CD4-positive, CD25-positive, alpha-beta regulatory T cell (primary cell): ENCODE results near the gene NAGPA. TPM values are rescaled to one million over a fixed set of nuclear protein-coding genes. Genes with fewer than 3 reads are reported as not detected.

ENCODE experiments used
- ATAC-seq, 2 donors: fragments of 150-1000 bp; cut with Tn5 transposase; one replicate each; pipeline ENCODE4 v1.10.0; 2021; ENCODE audit warnings: low read depth in 2 of 2, moderate number of reproducible peaks in 2 of 2, moderate library complexity in 1 of 2
- DNase-seq, 3 donors: peaks; one replicate each; pipeline versions ENCODE4 v3.0.0 to v3.0.0-alpha.2; 2012 to 2022; ENCODE audit warnings: mixed read lengths in 1 of 3
- H3K27ac ChIP-seq: one replicate; pipeline ENCODE4 v1.7.0; 2013; ENCODE audit warnings: mild to moderate bottlenecking, low read length; ENCODE audit not compliant: insufficient read depth, poor library complexity, severe bottlenecking
- H3K27me3 ChIP-seq: one replicate; pipeline ENCODE4 v1.7.0; 2013; ENCODE audit warnings: low read length; ENCODE audit not compliant: control insufficient read depth, insufficient read depth
- H3K36me3 ChIP-seq: one replicate; pipeline ENCODE4 v1.7.0; 2013; ENCODE audit warnings: mild to moderate bottlenecking, low read length, moderate library complexity; ENCODE audit not compliant: control insufficient read depth, insufficient read depth
- H3K4me1 ChIP-seq: 2 replicates; pipeline ENCODE4 v1.7.0; 2013; ENCODE audit warnings: mild to moderate bottlenecking, low read length; ENCODE audit not compliant: insufficient read depth, control insufficient read depth, poor library complexity, severe bottlenecking
- H3K4me3 ChIP-seq: one replicate; pipeline ENCODE4 v1.7.0; 2013; ENCODE audit warnings: low read depth, mild to moderate bottlenecking, low read length, moderate library complexity
- H3K9me3 ChIP-seq, 2 experiments: 1 replicate in 1 of 2; 2 replicates in 1 of 2; pipeline ENCODE4 v1.7.0; 2013; ENCODE audit warnings: low read length in 2 of 2, mild to moderate bottlenecking in 1 of 2, moderate library complexity in 1 of 2; ENCODE audit not compliant: control insufficient read depth in 2 of 2
- H3K27ac Mint-ChIP-seq, 3 donors: one replicate each; pipeline ENCODE4 v1.8.0; 2020 to 2022; ENCODE audit warnings: mild to moderate bottlenecking in 3 of 3, mixed read lengths in 3 of 3, moderate library complexity in 2 of 3
- H3K27me3 Mint-ChIP-seq: one replicate; pipeline ENCODE4 v1.8.0; 2022; ENCODE audit warnings: mild to moderate bottlenecking, mixed read lengths
- H3K36me3 Mint-ChIP-seq: one replicate; pipeline ENCODE4 v1.8.0; 2020; ENCODE audit warnings: mixed read lengths
- H3K4me1 Mint-ChIP-seq, 4 donors: one replicate each; pipeline ENCODE4 v1.8.0; 2020 to 2022; ENCODE audit warnings: mixed read lengths in 4 of 4, mild to moderate bottlenecking in 1 of 4
- H3K4me3 Mint-ChIP-seq, 4 donors: one replicate each; pipeline ENCODE4 v1.8.0; 2020 to 2022; ENCODE audit warnings: mild to moderate bottlenecking in 4 of 4, mixed read lengths in 4 of 4, moderate library complexity in 3 of 4
- H3K9me3 Mint-ChIP-seq, 7 donors: one replicate each; pipeline ENCODE4 v1.8.0; 2020 to 2022; ENCODE audit warnings: mixed read lengths in 7 of 7, mild to moderate bottlenecking in 3 of 7, moderate library complexity in 2 of 7
- polyA plus RNA-seq, 4 donors: library from polyadenylated mRNA; unstranded; fragments of 300-500 nt; fragmentation: Illumina TruSeq; gene quantifications; one replicate each; pipeline ENCODE4 v1.2.3, GENCODE V29; 2021
- total RNA-seq: library from RNA; stranded (reverse); gene quantifications from one replicate; pipeline ENCODE4 v1.2.3, GENCODE V29; 2022

The NAGPA gene
- total and polyA plus RNA-seq, 5 donors from 2014 or later = 23.7 to 37.5 (median 33.0) TPM

- Mint-ChIP-seq H3K36me3 (no peaks in the 10 kb centered on the region), H3K4me3 (no peak overlapping the region), H3K4me1 (no peaks in the 10 kb centered on the region), H3K9me3 (no peaks in the 10 kb centered on the region), H3K27ac (no peak overlapping the region), H3K27me3 (peaks cover 8% of the 10 kb centered on the region)
- Histone ChIP-seq H3K27me3 (no peaks in the 10 kb centered on the region), H3K4me1 (no peaks in the 10 kb centered on the region), H3K36me3 (no peaks in the 10 kb centered on the region), H3K27ac (no peak overlapping the region), H3K4me3 (no peak overlapping the region), H3K9me3 (no peaks in the 10 kb centered on the region)
- no peak for DNase-seq
- ATAC-seq = no peak
Observed at GRCh38 chr16:5015887-5016286, 17.8 kb downstream of the NAGPA start.

- Mint-ChIP-seq H3K4me3 (no peak overlapping the region), H3K27me3 (peaks cover 8% of the 10 kb centered on the region), H3K9me3 (no peaks in the 10 kb centered on the region), H3K36me3 (no peaks in the 10 kb centered on the region), H3K27ac (no peak overlapping the region), H3K4me1 (no peaks in the 10 kb centered on the region)
- H3K27ac ChIP-seq = no peak overlapping the region
- H3K4me1 ChIP-seq = no peaks in the 10 kb centered on the region
- ATAC-seq (no peak), DNase-seq (no peak)
- no peaks in the 10 kb centered on the region for H3K27me3 ChIP-seq
- no peak overlapping the region for H3K4me3 ChIP-seq
- H3K9me3 ChIP-seq = no peaks in the 10 kb centered on the region
- H3K36me3 ChIP-seq = no peaks in the 10 kb centered on the region
Observed at GRCh38 chr16:5015351-5015750, 18.4 kb downstream of the NAGPA start.

- Histone ChIP-seq H3K27ac (no peak overlapping the region), H3K36me3 (no peaks in the 10 kb centered on the region), H3K4me1 (no peaks in the 10 kb centered on the region), H3K9me3 (no peaks in the 10 kb centered on the region), H3K27me3 (no peaks in the 10 kb centered on the region), H3K4me3 (no peak overlapping the region)
- DNase-seq (no peak), ATAC-seq (no peak)
- H3K27me3 Mint-ChIP-seq = peaks cover 4% of the 10 kb centered on the region
- no peak overlapping the region for H3K4me3 Mint-ChIP-seq
- H3K9me3 Mint-ChIP-seq = no peaks in the 10 kb centered on the region
- H3K4me1 Mint-ChIP-seq = no peaks in the 10 kb centered on the region
- H3K27ac Mint-ChIP-seq = no peak overlapping the region
- H3K36me3 Mint-ChIP-seq = no peaks in the 10 kb centered on the region
Observed at GRCh38 chr16:5012887-5013286, 20.8 kb downstream of the NAGPA start.

GRCh38 chr16:5011637-5012036 lies 22.1 kb downstream of the NAGPA start:
- Histone ChIP-seq H3K4me3 (no peak overlapping the region), H3K9me3 (no peaks in the 10 kb centered on the region), H3K27ac (no peak overlapping the region), H3K27me3 (no peaks in the 10 kb centered on the region), H3K4me1 (no peaks in the 10 kb centered on the region), H3K36me3 (no peaks in the 10 kb centered on the region)
- Mint-ChIP-seq H3K27ac (no peak overlapping the region), H3K9me3 (no peaks in the 10 kb centered on the region), H3K27me3 (peaks cover 4% of the 10 kb centered on the region), H3K4me1 (no peaks in the 10 kb centered on the region), H3K36me3 (no peaks in the 10 kb centered on the region), H3K4me3 (no peak overlapping the region)
- ATAC-seq = no peak
- no peak for DNase-seq

DNA sequence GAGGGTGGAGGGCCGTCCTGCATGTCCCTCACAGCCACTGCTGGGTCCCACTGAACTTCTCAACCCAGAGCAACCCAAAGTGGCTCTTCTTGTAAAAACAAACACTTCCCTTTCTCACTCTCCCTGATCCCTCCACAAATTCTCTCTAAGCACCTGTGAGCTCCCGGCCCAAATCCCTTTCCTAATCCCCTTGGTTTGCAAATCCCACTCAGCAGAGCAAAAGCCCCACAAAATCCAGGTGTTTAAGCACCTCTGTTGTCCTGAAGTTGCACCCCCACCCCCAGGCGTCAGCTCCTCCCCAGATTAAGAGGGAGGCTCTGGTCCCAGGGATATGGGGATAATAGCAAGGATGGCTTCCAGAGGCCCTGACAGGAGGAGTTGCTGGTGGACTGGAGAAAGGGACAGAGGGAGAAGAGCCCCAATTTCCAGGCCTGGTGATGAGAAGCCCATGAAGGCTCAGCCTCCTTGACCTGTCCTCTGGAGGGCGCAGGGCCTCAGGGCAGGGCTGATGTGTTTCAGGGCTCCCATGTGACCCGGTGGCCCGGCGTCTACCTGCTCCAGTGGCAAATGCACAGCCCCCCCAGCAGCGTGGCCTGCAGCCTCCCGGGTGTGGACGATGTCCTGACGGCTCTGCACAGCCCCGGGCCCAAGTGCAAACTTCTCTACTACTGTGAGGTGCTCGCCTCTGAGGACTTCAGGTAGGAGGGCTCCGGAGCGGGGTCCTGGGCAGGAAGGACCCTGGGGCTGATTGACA lies 23.0 kb downstream of the NAGPA start:
- peak overlapping the region in 1 of 3 donors; percentile 68 for H3K27ac Mint-ChIP-seq
- no peaks in the 10 kb centered on the region for H3K9me3 Mint-ChIP-seq
- no peak for ATAC-seq
- H3K9me3 ChIP-seq = no peaks in the 10 kb centered on the region
- H3K4me3 Mint-ChIP-seq = no peak overlapping the region
- no peaks in the 10 kb centered on the region for H3K4me1 Mint-ChIP-seq
- H3K4me1 ChIP-seq = no peaks in the 10 kb centered on the region
- H3K27ac ChIP-seq = no peak overlapping the region
- H3K36me3 ChIP-seq = no peaks in the 10 kb centered on the region
- H3K27me3 Mint-ChIP-seq = peaks cover 4% of the 10 kb centered on the region
- no peak overlapping the region for H3K4me3 ChIP-seq
- H3K27me3 ChIP-seq = no peaks in the 10 kb centered on the region
- no peak for DNase-seq
- H3K36me3 Mint-ChIP-seq = no peaks in the 10 kb centered on the region

DNA sequence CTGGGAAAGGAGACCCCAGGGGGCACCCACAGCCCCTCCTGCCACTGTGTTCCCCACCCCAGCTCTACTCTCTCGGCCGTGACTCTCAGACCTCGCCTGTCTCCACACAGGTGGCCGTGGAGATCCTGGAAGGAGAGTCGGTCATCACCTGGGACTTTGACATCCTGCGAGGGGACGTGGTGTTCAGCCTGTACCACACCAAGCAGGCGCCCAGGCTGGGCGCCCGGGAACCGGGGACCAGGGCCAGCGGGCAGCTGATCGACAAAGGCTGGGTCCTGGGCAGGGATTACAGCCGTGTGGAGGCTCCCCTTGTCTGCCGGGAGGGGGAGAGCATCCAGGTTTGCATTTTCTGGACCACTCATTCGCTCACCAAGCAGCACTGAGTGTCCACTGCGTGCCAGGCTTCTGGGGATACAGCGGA lies 25.4 kb downstream of the NAGPA start:
- H3K27ac Mint-ChIP-seq = no peak overlapping the region
- H3K4me3 Mint-ChIP-seq = no peak overlapping the region
- no peaks in the 10 kb centered on the region for H3K4me1 Mint-ChIP-seq
- Histone ChIP-seq H3K27ac (no peak overlapping the region), H3K36me3 (no peaks in the 10 kb centered on the region), H3K4me1 (no peaks in the 10 kb centered on the region), H3K4me3 (no peak overlapping the region), H3K27me3 (no peaks in the 10 kb centered on the region), H3K9me3 (no peaks in the 10 kb centered on the region)
- H3K9me3 Mint-ChIP-seq = no peaks in the 10 kb centered on the region
- peaks cover 4% of the 10 kb centered on the region for H3K27me3 Mint-ChIP-seq
- ATAC-seq = no peak
- H3K36me3 Mint-ChIP-seq = no peaks in the 10 kb centered on the region
- no peak for DNase-seq

- no peak overlapping the region for H3K4me3 Mint-ChIP-seq
Observed at GRCh38 chr16:5007256-5007655, 26.5 kb downstream of the NAGPA start.

More at GRCh38 chr16:5007256-5007655, 26.5 kb downstream of the NAGPA start:
- H3K36me3 ChIP-seq = no peaks in the 10 kb centered on the region
- ATAC-seq (no peak), DNase-seq (no peak)
- Mint-ChIP-seq H3K27ac (no peak overlapping the region), H3K4me1 (no peaks in the 10 kb centered on the region), H3K36me3 (no peaks in the 10 kb centered on the region), H3K27me3 (peaks cover 4% of the 10 kb centered on the region), H3K9me3 (no peaks in the 10 kb centered on the region)
- H3K27ac ChIP-seq = no peak overlapping the region
- H3K4me1 ChIP-seq = no peaks in the 10 kb centered on the region
- no peak overlapping the region for H3K4me3 ChIP-seq
- no peaks in the 10 kb centered on the region for H3K9me3 ChIP-seq
- H3K27me3 ChIP-seq = no peaks in the 10 kb centered on the region
